ENCODE measurements around the gene CEACAM1.

GRCh38 chr19:42466521-42467182, 61.6 kb downstream of the CEACAM1 start:
- TF ChIP-seq CTCF (IDR thresholded peaks at IDR 0.05; ENCODE audit: poor library complexity, severe bottlenecking) = no peak
- no peak for TF ChIP-seq EZH2 (IDR thresholded peaks at IDR 0.05; ENCODE audit: borderline replicate concordance, insufficient read depth, low read length, poor library complexity, severe bottlenecking)
- no peak for TF ChIP-seq SMC3 (conservative IDR thresholded peaks at IDR 0.05; ENCODE audit: poor library complexity)
